AG09319 (cell line): ENCODE data around the gene ANKRD6.

Experiments
- DNase-seq: peaks from one replicate; pipeline ENCODE4 v3.0.0-alpha.2; 2010; ENCODE audit warnings: low read depth; ENCODE audit errors: extremely low read depth
- TF ChIP-seq, protein P1 (sequence below): IDR thresholded peaks from 2 replicates; pipeline ENCODE4 v1.5.1; 2011; ENCODE audit warnings: low read depth, mild to moderate bottlenecking, inconsistent platforms, low read length, moderate library complexity

The ANKRD6 gene

DNA sequence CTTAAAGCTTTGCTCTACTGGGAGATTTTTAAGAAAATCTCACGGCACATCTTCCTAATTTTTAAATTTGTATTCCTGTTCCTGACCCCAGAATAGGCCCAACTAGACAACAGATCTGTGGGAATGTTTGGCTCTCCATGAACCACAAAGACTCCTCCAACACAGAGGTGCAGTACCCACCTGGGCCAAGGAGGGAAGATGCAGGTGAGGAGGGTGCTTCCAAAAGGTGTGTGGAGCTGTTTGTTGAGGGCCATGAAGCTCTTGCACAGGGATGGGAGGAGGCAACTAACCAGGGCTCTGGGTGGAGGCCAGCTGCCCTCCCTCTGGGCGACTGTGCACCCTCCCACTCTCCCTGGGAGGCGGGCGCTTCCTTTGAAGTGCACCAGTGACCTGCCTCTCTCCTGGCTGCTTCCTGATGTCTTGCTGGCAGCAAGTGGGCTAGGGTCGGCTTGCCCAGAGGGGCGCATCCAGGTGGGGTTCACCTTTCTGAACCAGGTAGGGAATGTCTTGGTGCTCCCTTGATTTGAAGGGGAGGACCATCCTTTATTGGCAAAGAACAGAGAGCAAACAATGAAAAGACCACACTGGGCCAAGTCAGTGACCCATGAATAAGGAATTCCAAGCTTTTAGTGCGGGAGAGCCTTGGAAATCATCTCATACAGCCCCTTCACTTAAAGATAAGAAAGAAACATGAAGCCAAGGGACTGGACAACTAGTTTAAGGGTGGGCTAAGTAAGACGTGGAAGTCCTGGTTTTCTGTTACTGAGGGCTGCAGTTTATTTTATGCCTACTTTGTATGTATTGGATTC is 76.0 kb downstream of the ANKRD6 start:
- DNase-seq = no peak
- TF ChIP-seq, protein P1, sequence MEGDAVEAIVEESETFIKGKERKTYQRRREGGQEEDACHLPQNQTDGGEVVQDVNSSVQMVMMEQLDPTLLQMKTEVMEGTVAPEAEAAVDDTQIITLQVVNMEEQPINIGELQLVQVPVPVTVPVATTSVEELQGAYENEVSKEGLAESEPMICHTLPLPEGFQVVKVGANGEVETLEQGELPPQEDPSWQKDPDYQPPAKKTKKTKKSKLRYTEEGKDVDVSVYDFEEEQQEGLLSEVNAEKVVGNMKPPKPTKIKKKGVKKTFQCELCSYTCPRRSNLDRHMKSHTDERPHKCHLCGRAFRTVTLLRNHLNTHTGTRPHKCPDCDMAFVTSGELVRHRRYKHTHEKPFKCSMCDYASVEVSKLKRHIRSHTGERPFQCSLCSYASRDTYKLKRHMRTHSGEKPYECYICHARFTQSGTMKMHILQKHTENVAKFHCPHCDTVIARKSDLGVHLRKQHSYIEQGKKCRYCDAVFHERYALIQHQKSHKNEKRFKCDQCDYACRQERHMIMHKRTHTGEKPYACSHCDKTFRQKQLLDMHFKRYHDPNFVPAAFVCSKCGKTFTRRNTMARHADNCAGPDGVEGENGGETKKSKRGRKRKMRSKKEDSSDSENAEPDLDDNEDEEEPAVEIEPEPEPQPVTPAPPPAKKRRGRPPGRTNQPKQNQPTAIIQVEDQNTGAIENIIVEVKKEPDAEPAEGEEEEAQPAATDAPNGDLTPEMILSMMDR = no peak

DNA sequence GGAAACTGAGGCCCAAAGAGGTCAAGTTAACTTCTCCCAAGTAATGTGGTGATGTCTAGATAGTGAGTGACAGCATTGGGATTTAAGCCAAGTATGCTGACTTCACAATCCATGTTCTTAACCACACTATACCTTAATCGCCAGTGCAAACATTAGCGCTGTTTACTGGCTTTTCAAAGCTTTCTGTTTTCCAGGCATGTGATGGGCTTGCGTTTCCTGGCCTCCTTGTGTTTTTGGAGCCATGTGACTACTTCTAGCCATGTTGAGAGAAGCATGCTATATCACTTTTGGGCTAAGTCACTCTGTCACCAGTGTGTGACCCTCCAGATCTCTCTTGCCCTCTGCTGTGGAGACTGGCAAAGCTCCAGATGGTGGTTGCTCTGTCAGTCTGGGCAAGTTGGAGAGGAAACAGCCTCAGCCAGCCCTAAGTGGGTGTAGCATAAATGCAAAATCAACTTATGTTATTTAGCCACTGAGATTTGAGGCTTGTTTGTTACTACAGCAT is 76.9 kb downstream of the ANKRD6 start:
- DNase-seq = no peak

DNA sequence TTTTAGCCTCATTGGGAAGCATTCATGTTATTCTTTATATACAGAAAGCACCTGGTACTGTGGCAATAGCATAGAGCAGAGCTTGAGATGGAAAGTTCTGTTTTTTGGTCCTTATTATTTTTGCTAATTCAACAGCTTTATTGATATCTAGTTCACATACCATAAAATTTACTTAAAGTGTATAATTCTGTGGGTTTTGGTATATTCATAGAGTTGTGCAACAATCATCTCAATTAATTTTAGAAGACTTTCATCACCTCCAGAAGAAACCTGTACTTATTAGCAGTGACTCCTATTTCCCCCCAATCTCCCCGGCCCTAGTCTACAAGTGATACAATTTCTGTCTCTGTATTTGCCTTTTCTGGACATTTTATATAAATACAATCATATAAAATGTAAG is 77.4 kb downstream of the ANKRD6 start:
- no peak for DNase-seq

More for the DNA sequence above, 76.9 kb downstream of the ANKRD6 start:
- TF ChIP-seq, protein P1 = no peak

DNA sequence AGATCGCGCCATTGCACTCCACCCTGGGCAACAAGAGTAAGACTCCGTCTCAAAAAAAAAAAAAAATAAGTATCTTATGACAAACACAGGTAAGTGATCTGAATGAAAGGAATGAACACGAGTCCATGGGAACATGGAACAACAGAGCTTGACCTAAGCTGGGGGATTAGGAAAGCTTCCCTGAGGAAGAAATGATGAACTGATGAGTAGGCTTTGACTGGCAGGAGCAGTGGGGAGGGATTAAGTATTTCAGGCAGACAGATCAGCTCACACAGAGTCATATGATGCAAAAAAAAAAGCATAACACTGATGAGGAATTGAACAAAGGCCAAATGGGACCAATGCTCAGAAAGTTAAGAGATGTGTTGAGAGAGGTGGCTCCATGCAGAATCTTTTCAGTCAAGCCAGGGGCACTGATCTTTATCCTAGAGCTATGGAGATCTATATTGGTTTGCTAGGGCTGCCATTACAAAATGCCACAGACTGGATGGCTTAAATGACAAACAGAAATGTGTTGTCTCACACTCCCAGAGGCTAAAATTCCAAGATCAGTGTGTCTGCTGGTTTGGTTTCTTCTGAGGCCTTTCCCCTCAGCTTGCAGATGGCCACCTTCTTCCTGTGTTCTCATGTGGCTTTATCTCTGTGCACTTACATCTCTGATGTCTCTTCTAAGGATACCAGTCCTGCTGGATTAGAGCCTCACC is 85.6 kb downstream of the ANKRD6 start:
- TF ChIP-seq, protein P1 = no peak

More for the DNA sequence above, 77.4 kb downstream of the ANKRD6 start:
- TF ChIP-seq, protein P1 = no peak

DNA sequence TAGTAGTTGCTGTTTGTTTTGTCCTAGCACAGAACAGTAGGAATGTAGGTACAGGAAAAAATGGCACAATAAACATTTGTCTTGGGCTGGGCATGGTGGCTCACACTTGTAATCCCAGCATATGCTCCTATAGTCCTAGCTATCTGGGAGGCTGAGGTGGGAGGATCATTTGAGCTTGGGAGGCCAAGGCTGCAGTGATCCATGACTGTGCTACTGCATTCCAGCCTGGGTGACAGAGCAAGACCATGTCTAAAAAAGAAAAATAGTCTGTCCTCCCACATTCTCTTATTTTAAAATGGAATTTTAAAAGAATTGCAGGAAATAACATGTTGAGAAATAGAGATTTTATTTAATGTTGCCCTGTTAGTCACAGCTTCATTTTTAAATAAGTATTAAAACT is 87.8 kb downstream of the ANKRD6 start:
- TF ChIP-seq, protein P1 = no peak
- DNase-seq = no peak

More for the DNA sequence above, 85.6 kb downstream of the ANKRD6 start:
- no peak for DNase-seq

DNA sequence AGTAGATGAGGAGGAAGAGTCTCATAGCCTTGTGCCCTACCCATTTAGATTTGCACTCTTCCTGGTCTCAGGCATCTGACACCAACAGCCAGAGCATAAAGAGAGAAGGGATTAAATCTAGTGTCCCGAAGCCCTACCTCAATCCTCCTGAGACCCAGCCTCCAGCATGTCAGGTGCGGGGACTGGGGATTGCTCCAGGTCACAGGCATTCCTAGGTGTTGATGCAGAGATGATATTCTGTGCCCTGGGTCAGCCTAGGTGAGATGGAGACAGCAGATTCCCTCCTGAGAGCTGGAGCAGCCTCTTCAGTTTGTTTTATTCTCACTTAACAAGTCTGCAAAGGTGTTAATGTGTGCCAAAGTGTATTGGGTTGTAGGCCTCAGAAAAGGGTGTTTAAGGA is 89.8 kb downstream of the ANKRD6 start:
- TF ChIP-seq, protein P1 = no peak
- DNase-seq = no peak

DNA sequence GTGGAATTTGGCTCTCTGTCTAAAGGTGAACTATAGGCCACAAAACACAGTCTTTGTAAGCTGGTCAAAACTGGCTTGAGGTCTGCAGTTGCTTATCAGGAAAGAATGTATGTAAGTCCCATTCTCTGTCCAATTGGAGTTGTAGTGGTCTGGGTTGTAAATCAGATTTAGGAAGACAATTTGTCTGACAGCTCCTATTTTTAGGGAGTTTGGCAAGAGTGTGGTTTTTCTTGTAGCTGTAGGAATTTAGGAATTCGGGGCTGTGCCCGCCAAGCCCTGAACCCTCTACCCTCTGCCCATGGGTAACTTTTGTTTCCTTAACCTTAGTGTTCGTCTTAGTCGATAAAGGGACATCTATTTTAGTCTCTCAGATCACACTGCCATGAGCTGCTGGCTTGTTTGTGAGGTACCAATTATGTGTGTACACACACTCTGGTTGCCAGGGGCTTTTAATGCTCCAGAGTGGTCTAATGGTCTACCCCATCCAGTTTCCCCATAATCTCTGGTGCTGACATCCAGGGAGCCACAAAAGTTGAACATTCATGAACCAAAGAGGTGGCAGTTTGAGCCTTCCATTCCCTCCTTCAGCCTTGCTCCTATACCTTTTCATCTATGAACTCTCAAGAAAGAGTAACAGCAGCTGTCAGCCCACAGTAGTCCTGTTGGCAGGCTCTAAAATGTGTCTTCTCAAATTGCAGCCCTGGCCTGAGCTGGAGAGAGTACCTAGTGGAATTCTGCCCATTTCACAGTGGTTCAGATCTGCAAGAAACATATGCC is 93.0 kb downstream of the ANKRD6 start:
- TF ChIP-seq, protein P1 = no peak
- DNase-seq = no peak
